ENCODE measurements around the gene RPP14.

Gene RPP14

GRCh38 chr3:58291671-58292338 lies 14.2 kb upstream of the RPP14 start:
- no peak for DNase-seq (ENCODE audit: low read depth in 3 of 3, low spot score in 1 of 3)

GRCh38 chr3:58292866-58293265 lies 13.2 kb upstream of the RPP14 start:
- DNase-seq (ENCODE audit: low read depth in 3 of 3, low spot score in 1 of 3): no peak

- no peak for DNase-seq (ENCODE audit: low read depth in 3 of 3, low spot score in 1 of 3)
Observed at GRCh38 chr3:58293516-58293915, 12.5 kb upstream of the RPP14 start.

GRCh38 chr3:58296269-58296668 lies 9.8 kb upstream of the RPP14 start:
- no peak for DNase-seq (ENCODE audit: low read depth in 3 of 3, low spot score in 1 of 3)

GRCh38 chr3:58296843-58297242 lies 9.2 kb upstream of the RPP14 start:
- no peak for DNase-seq (ENCODE audit: low read depth in 3 of 3, low spot score in 1 of 3)

GRCh38 chr3:58298190-58298589 lies 7.9 kb upstream of the RPP14 start:
- DNase-seq (ENCODE audit: low read depth in 3 of 3, low spot score in 1 of 3): no peak

- DNase-seq (ENCODE audit: low read depth in 3 of 3, low spot score in 1 of 3): no peak
Observed at GRCh38 chr3:58299075-58299474, 7.0 kb upstream of the RPP14 start.

- DNase-seq (ENCODE audit: low read depth in 3 of 3, low spot score in 1 of 3): no peak
Observed at GRCh38 chr3:58299839-58300516, 6.1 kb upstream of the RPP14 start.

- no peak for DNase-seq (ENCODE audit: low read depth in 3 of 3, low spot score in 1 of 3)
Observed at GRCh38 chr3:58307639-58308215, 1.7 kb downstream of the RPP14 start.

- no peak for DNase-seq (ENCODE audit: low read depth in 3 of 3, low spot score in 1 of 3)
Observed at GRCh38 chr3:58308728-58309127, 2.7 kb downstream of the RPP14 start.

- no peak for DNase-seq (ENCODE audit: low read depth in 3 of 3, low spot score in 1 of 3)
Observed at GRCh38 chr3:58317811-58318210, 11.8 kb downstream of the RPP14 start.

GRCh38 chr3:58321791-58322190 lies 15.7 kb downstream of the RPP14 start:
- no peak for DNase-seq (ENCODE audit: low read depth in 3 of 3, low spot score in 1 of 3)

- no peak for DNase-seq (ENCODE audit: low read depth in 3 of 3, low spot score in 1 of 3)
Observed at GRCh38 chr3:58322793-58323192, 16.7 kb downstream of the RPP14 start.

- no peak for DNase-seq (ENCODE audit: low read depth in 3 of 3, low spot score in 1 of 3)
Observed at GRCh38 chr3:58323529-58324390, 17.7 kb downstream of the RPP14 start.

- DNase-seq (ENCODE audit: low read depth in 3 of 3, low spot score in 1 of 3): no peak
Observed at GRCh38 chr3:58324391-58325390, 18.6 kb downstream of the RPP14 start.

- no peak for DNase-seq (ENCODE audit: low read depth in 3 of 3, low spot score in 1 of 3)
Observed at GRCh38 chr3:58325525-58325992, 19.5 kb downstream of the RPP14 start.

GRCh38 chr3:58326267-58326900 lies 20.3 kb downstream of the RPP14 start:
- no peak for DNase-seq (ENCODE audit: low read depth in 3 of 3, low spot score in 1 of 3)

GRCh38 chr3:58329150-58329921 lies 23.3 kb downstream of the RPP14 start:
- DNase-seq (ENCODE audit: low read depth in 3 of 3, low spot score in 1 of 3): no peak

- DNase-seq (ENCODE audit: low read depth in 3 of 3, low spot score in 1 of 3): no peak
Observed at GRCh38 chr3:58329922-58330413, 23.9 kb downstream of the RPP14 start.
